ENCODE data around the gene FARS2. TPM values are rescaled to one million over a fixed set of nuclear protein-coding genes. Genes with fewer than 3 reads are reported as not detected.

FARS2 gene
- total RNA-seq, 1 donor from 2014 or later: 18.3 TPM

DNA sequence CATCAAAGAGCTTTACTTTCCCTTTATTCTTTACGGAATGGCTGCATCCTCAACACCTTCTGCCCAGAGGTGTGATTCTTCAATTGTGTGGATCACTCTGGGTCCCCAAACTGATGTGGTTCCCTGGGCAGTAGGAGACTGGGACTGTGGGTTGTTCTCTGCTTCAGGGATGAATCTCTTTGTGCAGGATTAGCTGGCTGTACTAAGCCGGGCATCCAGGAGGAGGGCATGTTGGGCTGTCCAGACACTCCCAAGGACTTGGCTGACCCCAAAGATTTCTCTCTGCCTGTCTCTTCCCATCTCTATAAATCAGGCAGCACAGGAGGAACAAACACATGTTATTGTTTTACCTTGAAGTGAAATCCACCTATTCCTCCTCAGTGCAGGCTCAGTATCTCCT lies 15.3 kb downstream of the FARS2 start:
- H3K4me1 ChIP-seq: peaks cover 3% of the 10 kb centered on the region
- intact Hi-C loops (cut with DNase I): loop anchor here (2.0 kb wide), 1 partner anchor 34 kb away; no protein-coding TSS in a partner anchor
- H3K36me3 ChIP-seq: no peaks in the 10 kb centered on the region
- H3K4me3 ChIP-seq: no peak overlapping the region
- no peak for DNase-seq
- H3K27ac ChIP-seq: no peak overlapping the region
- H3K27me3 ChIP-seq: no peaks in the 10 kb centered on the region
- no peak for ATAC-seq
- TF ChIP-seq, protein P1, sequence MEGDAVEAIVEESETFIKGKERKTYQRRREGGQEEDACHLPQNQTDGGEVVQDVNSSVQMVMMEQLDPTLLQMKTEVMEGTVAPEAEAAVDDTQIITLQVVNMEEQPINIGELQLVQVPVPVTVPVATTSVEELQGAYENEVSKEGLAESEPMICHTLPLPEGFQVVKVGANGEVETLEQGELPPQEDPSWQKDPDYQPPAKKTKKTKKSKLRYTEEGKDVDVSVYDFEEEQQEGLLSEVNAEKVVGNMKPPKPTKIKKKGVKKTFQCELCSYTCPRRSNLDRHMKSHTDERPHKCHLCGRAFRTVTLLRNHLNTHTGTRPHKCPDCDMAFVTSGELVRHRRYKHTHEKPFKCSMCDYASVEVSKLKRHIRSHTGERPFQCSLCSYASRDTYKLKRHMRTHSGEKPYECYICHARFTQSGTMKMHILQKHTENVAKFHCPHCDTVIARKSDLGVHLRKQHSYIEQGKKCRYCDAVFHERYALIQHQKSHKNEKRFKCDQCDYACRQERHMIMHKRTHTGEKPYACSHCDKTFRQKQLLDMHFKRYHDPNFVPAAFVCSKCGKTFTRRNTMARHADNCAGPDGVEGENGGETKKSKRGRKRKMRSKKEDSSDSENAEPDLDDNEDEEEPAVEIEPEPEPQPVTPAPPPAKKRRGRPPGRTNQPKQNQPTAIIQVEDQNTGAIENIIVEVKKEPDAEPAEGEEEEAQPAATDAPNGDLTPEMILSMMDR (IDR thresholded peaks at IDR 0.05): no peak
- H3K9me3 ChIP-seq: no peaks in the 10 kb centered on the region

DNA sequence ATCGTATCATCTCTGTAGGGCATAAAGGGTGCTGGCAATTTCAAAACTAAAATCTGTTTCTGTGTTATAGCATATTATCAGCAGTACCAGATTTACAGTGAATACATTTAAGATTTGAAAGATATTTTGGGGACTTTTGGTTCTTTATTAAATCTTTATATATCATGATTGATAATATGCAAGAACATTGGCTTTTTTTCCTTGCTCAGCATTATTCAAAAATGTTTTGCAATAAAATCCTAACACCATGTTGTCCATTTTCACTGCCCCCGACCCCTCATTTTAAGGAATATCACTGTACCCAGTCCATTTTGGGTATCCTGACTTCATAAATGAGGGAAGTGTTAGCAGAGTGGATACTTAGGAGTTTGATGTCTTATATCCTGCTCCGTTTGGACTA lies 16.3 kb downstream of the FARS2 start:
- Histone ChIP-seq H3K4me3 (no peak overlapping the region), H3K27me3 (no peaks in the 10 kb centered on the region)
- DNase-seq: no peak

DNA sequence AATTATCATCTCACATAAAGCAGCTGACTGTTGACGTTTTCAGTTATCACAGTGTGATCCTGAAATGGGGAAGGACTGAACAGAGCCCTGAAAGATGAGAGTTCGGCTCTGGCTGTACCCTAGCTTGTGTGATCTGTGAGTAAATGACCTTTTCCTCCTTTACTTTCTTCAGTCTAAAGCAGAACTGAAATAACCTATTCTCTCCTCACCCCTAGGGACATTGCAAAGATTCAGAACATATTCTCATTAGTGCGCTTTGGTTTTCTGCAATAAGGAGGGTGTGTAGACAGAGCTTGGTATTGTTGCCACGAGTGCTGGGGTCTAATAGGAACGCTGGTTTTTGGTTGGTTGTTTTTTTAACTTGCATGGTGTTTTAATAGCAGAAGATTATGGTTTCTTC lies 16.7 kb downstream of the FARS2 start:
- Histone ChIP-seq H3K4me1 (peaks cover 3% of the 10 kb centered on the region), H3K36me3 (no peaks in the 10 kb centered on the region), H3K27ac (no peak overlapping the region), H3K9me3 (no peaks in the 10 kb centered on the region), H3K27me3 (no peaks in the 10 kb centered on the region), H3K4me3 (no peak overlapping the region)
- no peak for DNase-seq
- TF ChIP-seq, protein P1 (IDR thresholded peaks at IDR 0.05): no peak
- intact Hi-C loops (cut with DNase I): no loop called here
- ATAC-seq: no peak

More for the DNA sequence above, 16.3 kb downstream of the FARS2 start:
- TF ChIP-seq, protein P1 (IDR thresholded peaks at IDR 0.05): no peak
- Histone ChIP-seq H3K36me3 (no peaks in the 10 kb centered on the region), H3K4me1 (peaks cover 3% of the 10 kb centered on the region), H3K9me3 (no peaks in the 10 kb centered on the region), H3K27ac (no peak overlapping the region)
- intact Hi-C loops (cut with DNase I): loop anchor here (2.0 kb wide), 1 partner anchor 33 kb away; no protein-coding TSS in a partner anchor
- no peak for ATAC-seq

DNA sequence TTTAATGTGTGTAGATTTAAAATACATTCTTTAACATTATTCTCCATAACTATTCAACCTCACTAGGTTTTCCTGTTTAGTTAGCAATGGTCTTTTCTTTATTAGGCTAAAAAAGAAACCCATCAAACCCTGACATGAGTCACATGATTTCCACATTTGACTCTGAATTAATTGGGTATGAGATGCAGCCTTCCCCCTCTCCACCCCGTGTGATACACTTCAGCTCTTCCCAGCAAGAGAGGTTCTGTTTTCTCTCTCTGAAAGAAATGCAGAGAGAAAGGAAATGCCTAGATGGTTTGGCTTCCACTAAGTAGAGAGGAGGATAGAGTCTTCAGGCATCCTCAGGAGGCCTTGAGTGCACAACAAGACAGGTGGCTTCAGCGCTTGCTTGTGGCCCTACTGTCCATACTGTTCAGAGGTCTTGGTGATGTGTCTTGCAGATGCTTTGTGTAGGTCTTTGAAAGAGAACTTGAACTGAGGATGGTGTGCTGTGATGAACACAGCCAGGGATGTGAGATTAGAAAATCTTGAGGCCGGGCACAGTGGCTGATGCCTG lies 17.3 kb downstream of the FARS2 start:
- ATAC-seq (no peak), DNase-seq (no peak)
- TF ChIP-seq, protein P1 (IDR thresholded peaks at IDR 0.05): no peak
- Histone ChIP-seq H3K9me3 (no peaks in the 10 kb centered on the region), H3K27ac (no peak overlapping the region), H3K4me1 (peaks cover 3% of the 10 kb centered on the region), H3K4me3 (no peak overlapping the region), H3K27me3 (no peaks in the 10 kb centered on the region), H3K36me3 (no peaks in the 10 kb centered on the region)
- intact Hi-C loops (cut with DNase I): no loop called here

DNA sequence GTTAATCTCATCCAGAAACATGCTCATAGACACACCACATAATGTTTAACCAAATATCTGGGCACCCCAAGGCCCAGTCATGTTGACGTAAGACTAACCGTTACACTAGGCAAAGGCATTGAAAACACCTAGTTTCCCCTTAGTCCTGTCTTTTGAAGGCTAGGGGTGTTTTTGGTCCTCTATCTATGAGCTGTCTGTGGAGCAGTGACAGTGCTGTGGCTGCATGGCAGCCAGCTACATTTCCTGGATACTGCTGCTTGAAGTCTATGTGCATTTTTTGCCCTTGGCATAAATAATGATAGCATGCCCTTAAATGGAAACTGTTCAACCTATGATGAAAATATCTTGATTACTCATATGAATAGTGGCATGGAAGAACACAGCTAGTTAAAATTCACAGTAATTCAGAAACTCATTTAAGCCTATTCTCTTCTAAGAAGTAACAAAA lies 18.6 kb downstream of the FARS2 start:
- TF ChIP-seq, protein P1 (IDR thresholded peaks at IDR 0.05): no peak
- H3K27me3 ChIP-seq: no peaks in the 10 kb centered on the region

DNA sequence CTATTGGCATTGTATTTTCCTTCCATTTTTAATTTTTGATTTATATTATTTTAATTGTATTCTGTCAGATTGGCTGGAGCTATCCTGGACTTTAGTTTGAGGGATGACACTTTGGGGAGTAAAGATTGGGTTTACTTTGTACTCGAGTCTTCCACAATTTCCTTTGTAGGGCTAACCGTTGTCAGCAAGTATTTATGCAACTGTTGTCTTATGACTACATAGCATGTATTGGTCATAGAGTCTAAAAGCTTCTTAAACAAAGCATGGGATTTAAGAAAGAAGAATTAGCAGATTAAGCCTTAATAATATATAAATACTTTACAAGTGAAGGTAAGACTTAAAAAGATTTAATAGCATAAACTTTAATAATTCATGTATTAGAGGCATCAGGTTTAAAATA lies 19.6 kb downstream of the FARS2 start:
- no peak overlapping the region for H3K27ac ChIP-seq

More for the DNA sequence above, 18.6 kb downstream of the FARS2 start:
- H3K27ac ChIP-seq: no peak overlapping the region
- ATAC-seq (no peak), DNase-seq (no peak)
- H3K4me1 ChIP-seq: peaks cover 3% of the 10 kb centered on the region
- no peak overlapping the region for H3K4me3 ChIP-seq
- intact Hi-C loops (cut with DNase I): no loop called here
- no peaks in the 10 kb centered on the region for H3K36me3 ChIP-seq
- no peaks in the 10 kb centered on the region for H3K9me3 ChIP-seq

More for the DNA sequence above, 19.6 kb downstream of the FARS2 start:
- Histone ChIP-seq H3K9me3 (no peaks in the 10 kb centered on the region), H3K4me1 (peaks cover 3% of the 10 kb centered on the region), H3K27me3 (no peaks in the 10 kb centered on the region), H3K4me3 (no peak overlapping the region), H3K36me3 (no peaks in the 10 kb centered on the region)
- ATAC-seq (no peak), DNase-seq (no peak)
- TF ChIP-seq, protein P1 (IDR thresholded peaks at IDR 0.05): no peak
- intact Hi-C loops (cut with DNase I): no loop called here

All from upper lobe of right lung (tissue), 1 donor.